HK-2 (cell line): ENCODE results near the gene PRKAR1B.
"Not testable (repeated sequence)": the region's sequence is repeated elsewhere in the genome, so short reads cannot be mapped to it uniquely, and the experiment has no call there.

Experiments used
- DNase-seq: peaks from one replicate; pipeline ENCODE4 v3.0.0-alpha.2; 2018; ENCODE audit not compliant: unreplicated experiment

PRKAR1B gene

DNA sequence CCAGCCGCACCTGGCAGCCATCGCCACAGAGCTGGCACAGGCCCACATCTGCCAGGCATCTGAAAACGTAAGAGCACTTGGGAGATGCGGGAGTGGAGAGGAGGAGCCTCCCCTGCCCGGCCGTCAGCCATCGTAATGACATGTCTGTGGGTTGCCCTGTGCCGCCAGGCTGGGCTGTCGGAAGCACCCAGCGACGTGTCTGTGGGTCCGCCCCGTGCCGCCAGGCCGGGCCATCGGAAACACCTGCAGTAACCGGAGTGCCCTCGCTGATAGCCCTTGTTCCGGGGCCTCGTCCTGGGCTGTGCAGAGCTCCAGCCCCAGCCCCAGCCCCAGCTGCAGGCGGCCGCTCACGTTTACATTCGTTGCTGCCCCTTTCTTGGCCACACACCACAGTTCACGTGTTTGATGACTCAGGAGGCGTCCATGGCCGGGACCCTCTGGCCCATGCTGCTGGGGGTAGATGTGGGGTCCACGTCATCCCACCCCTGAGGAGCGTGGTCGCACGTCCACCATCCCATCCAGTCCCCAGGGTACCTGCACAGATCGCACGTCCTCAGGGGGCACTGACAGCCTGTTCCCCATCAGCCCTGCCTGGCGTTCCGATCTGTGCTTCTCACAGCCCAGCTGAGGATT is 30.0 kb upstream of the PRKAR1B start:
- no peak for DNase-seq

GRCh38 chr7:756231-756927 is 29.3 kb upstream of the PRKAR1B start:
- no peak for DNase-seq

GRCh38 chr7:755413-755805 is 28.3 kb upstream of the PRKAR1B start:
- no peak for DNase-seq

DNA sequence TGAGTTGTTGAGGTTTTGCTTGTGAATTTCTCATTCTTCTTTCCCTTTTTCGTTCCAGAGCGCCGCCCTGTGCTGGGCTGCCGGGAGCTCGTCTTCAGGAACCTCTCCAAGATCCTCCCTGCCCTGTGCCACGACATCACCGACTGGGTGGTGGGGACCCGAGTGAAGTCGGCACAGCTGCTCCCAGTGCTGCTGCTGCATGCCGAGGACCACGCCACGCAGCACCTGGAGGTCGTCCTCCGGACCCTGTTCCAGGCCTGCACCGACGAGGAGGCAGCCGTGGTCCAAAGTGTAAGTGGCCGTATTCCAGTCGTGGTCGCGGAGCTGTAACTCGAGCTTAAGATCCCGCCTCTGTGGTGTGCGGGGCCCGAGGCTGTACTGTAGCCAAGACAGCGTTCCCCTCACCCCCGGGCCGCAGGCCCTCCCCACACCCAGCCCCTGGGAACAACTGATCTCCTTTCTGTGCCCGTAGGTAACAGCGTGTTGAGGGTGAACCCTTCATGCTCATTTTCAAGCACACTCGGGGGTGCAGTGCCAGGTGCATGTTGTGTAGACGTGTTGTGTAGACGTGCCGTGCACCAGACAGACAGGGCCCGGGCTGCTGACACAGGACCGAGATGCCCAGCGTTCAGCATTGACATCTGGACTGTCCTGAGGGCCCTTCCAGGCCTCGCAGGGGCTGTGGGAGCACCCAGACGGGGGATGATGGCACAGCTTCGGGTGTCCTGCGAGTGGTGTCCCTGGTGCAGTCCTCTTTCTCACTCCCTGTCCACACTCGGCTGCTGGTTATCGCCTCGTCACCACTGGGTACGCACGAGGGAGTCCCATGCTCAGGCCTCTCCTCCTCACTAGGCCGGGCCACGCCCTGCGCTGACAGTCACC is 27.7 kb upstream of the PRKAR1B start:
- DNase-seq: no peak

- no peak for DNase-seq
Observed at GRCh38 chr7:753190-753589, 26.1 kb upstream of the PRKAR1B start.

DNA sequence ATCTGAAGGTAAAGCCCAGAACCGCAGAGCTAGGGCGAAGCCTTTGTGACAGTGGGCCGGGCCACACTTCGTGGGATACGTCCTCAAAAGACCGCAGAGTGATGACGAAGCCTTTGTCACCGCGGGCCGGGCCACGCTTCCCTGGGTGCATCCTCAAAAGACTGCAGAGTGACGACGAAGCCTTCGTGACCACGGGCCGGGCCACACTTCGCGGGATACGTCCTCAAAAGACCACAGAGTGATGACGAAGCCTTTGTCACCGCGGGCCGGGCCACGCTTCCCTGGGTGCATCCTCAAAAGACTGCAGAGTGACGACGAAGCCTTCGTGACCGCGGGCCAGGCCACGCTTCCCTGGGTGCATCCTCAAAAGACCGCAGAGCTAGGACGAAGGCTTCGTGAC is 25.2 kb upstream of the PRKAR1B start:
- DNase-seq: not testable (repeated sequence)

DNA sequence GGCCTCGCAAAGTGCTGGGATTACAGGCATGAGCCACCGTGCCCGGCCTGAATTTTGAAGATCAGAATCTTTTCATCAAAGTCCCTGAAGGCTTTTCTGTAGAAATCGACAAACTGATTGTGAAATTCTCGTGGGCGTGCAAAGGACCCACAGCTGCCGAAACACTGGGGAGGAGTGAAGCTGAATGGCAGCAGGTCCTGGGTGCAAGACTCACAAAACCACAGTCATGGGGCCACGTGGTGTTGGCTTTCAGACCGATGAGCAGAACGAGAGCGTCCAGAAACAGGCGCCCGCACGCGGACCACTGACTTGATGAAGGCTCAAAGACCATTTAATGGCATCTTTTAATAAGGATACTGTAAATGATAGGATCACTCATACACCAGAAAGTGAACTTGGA is 24.7 kb upstream of the PRKAR1B start:
- no peak for DNase-seq

- DNase-seq: no peak
Observed at GRCh38 chr7:750111-750905, 23.2 kb upstream of the PRKAR1B start.

DNA sequence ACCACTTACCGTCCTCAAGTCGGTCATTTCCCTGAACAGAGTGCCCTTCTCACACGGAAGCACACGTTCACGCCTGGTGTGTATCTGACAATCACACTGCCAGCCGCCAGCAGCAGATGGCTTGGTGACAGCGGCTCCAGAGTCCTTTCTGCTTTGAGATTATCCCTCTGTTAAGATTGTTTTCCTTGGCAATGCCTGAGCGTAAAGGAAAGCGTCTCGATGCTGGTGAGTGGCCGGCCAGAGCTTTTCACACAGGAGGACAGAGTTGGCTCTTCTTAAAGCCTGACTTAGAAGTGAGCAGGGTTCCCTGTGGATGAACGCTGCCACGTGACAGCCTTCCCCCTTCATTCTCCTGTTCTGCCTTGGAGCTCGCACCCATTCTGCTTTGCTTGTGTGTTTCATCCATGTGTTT is 22.1 kb upstream of the PRKAR1B start:
- DNase-seq: no peak

DNA sequence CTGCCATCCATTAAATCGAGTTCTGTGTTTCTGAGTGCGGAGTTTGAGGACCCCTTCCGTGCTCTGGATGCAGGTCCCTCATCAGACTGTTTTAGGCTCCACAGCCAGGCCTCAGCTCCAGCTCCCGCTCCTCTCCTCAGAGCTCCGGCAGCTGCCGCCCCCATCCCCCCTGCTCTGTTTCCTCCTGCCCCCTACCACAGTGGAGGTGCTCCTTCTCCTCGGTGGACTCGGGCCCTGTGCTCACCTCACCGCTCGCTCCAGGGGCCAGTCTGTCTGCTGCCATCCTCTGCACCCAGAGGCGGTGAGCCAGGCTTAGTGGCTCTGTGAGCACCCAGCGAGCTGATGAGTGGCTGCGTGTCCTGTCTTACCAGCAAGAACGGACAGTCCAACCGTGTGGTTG is 21.4 kb upstream of the PRKAR1B start:
- no peak for DNase-seq

DNA sequence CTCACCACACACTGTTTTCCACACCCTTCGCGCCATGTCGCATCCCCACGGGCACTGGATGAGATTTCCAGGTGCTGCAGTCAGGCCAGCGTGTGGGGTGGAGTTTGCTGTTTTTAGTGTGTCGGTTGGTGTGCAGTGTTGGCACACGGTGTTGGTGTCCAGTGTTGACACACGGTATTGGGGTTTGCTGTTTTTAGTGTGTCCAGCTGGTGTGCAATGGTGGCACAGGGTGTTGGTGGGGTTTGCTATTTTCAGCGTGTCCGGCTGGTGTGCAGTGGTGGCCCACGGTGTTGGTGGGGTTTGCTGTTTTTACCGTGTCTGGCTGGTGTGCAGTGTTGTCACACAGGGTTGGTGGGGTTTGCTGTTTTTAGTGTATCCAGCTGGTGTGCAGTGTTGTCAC is 20.1 kb upstream of the PRKAR1B start:
- no peak for DNase-seq

DNA sequence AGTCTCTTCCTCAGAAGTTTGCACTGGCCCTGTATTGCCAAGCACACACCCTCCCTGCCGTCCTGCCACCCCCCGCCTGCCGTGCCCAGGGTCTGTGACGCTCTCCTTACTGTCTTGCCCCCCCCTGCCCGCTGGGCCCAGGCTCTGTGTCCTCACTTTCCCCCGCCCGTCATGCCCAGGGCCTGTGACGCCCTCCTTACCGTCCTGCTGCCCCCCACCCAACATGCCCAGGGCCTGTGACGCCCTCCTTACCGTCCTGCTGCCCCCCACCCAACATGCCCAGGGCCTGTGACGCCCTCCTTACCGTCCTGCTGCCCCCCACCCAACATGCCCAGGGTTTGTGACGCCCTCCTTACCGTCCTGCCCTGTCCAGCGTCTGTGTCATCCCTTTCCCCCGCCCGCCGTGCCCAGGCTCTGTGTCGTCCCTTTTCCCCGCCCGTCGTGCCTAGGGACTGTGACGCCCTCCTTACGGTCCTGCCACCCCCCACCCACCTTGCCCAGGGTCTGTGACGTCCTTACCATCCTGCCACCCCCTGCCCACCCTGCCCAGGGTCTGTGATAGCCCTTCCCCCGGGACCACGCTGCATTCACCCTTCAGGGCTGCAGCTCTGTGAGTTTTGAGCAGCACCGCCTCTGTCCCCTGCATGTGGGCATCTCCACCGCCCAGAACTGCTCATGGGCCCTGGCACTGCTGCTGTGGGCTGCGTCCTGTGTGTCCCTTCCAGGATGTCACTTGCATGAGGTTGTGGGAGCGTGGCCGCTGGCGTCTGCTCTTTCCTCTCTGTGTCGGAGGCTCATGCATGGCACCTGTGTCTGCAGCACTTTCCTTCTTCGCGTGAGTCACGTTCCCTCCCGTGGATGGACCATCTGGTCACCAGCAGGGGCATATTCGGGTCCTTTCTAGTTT is 19.3 kb upstream of the PRKAR1B start:
- DNase-seq: no peak

GRCh38 chr7:745431-746154 is 18.5 kb upstream of the PRKAR1B start:
- no peak for DNase-seq

DNA sequence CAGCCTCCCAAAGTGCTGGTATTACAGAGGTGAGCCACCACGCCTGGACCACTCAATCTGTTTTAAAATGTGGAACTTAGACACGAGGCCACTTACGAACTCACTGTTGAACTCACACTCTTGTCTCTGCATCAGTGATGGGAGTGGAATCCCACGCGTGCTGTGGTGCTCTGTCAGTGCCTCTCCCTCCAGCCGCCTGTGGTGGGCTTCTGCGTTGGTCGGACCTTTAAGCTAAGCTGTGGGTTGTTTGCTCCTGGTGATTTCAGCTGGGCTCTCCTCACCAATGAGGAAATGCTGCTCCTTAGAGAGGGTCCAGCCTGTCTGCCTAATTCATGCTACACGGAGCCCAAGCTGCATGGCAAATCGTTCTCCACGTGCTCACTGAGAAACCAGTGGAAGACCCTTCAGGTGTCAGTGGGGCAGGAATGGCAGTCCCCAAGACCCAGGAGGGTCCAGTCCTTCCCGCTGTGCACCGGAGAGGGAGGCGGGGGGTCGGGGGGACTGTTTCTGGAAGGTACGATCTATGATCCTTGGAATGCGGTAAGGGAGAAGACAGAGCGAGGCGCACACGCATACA is 17.9 kb upstream of the PRKAR1B start:
- DNase-seq: no peak

- not testable (repeated sequence) for DNase-seq
Observed at GRCh38 chr7:744128-744520, 17.0 kb upstream of the PRKAR1B start.

GRCh38 chr7:743341-744127 is 16.5 kb upstream of the PRKAR1B start:
- DNase-seq: not testable (repeated sequence)

DNA sequence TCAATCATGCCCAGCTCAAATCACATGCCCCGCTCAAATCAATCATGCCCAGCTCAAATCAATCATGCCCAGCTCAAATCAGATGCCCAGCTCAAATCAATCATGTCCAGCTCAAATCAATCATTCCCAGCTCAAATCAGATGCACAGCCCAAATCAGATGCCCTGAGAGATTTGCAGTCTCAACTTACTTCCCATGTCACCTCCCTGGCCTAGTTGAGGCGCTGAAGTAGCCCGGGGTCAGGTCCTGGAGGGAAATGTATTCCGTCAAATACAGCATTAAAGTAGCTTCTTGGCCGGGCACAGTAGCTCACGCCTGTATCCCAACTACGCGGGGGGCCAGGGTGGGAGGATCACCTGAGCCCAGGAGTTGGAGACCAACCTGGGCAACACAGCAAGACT is 15.7 kb upstream of the PRKAR1B start:
- no peak for DNase-seq

DNA sequence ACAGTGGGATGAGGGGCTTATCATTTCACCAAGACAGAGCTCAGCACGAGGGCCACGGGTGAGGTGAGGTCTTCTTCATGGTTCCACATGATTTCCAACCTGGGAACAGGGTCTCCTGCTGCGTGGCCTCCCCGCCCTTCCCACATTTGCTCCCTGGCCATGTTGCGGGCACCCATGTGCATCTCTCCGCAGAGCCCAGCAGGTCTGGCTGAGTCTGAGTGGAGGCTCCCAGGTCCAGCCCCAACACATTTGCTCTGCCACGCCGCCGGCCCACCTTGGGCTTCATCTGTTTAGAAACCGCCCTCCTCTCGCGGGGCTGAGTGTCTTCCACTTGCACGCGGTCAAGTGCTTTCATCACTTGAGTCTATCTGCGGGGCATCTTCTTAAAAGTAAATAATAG is 14.8 kb upstream of the PRKAR1B start:
- DNase-seq: no peak

GRCh38 chr7:741191-741671 is 14.2 kb upstream of the PRKAR1B start:
- no peak for DNase-seq
